GM10248 (cell line): ENCODE data around the gene IL10RB.
"Not testable (repeated sequence)": the region's sequence is repeated elsewhere in the genome, so short reads cannot be mapped to it uniquely, and the experiment has no call there.

Experiments
- CTCF ChIA-PET: fragments of 300-600 bp; sonication (Branson Sonifier 250); formaldehyde crosslinking; extraction: SDS; loops from one replicate; lab custom pipeline; 2021; ENCODE audit warnings: antibody characterized with exemption; lab: Yijun Ruan, JAX
- POLR2A ChIA-PET: fragments of 350-650 bp; sonication (Branson Sonifier 250); formaldehyde crosslinking; extraction: SDS; loops from one replicate; lab custom pipeline; 2020; ENCODE audit warnings: antibody characterized with exemption; lab: Yijun Ruan, JAX
- DNase-seq: peaks from one replicate; pipeline ENCODE4 v3.0.0; 2012; ENCODE audit errors: extremely low spot score
- TF ChIP-seq, protein P1 (sequence below): IDR thresholded peaks from 2 replicates; pipeline ENCODE4 v1.5.1; 2012; ENCODE audit warnings: mild to moderate bottlenecking, low read depth; ENCODE audit errors: extremely low read depth, missing control alignments, control extremely low read depth

Gene IL10RB

DNA sequence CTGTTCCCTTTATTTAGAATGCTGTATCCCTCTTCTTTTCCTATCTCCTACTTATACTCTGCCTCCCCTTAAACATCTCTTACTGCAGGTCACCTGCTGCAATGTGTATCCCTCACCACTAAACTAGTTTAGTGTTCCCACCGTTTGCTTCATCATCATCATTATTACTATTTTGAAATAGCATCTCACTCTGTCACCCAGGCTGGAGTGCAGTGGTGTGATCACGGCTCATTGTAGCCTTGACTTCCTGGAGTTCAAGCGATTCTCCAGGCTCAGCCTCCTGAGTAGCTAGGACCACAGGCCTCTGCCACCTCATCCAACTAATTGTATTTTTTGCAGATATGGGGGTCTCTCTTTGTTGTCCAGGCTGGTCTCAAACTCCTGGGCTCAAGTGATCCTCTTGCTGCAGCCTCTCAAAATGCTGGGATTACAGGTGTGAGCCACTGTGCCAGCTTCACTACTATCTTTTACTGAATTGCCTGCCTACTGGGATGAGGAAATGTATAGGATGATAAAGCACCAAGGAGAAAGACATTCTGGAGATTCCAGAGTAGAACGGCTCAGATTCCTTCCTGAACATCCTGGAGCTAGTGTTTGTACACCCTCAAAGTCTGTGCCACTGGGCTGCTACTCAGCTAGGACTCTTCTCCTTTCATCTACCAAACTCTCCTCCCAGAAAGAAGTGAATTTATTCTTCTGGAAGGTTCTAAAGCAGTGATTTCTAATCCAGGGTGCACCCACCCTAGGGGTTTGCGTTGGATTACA is 50.0 kb downstream of the IL10RB start:
- DNase-seq: no peak
- ChIA-PET POLR2A (no interaction called here), CTCF (interaction anchor here (0.7 to 2.3 kb wide), 5 partner anchors 11 to 119 kb away, joined by 3 to 6 read pairs (median 3); no protein-coding TSS in a partner anchor)
- TF ChIP-seq, protein P1, sequence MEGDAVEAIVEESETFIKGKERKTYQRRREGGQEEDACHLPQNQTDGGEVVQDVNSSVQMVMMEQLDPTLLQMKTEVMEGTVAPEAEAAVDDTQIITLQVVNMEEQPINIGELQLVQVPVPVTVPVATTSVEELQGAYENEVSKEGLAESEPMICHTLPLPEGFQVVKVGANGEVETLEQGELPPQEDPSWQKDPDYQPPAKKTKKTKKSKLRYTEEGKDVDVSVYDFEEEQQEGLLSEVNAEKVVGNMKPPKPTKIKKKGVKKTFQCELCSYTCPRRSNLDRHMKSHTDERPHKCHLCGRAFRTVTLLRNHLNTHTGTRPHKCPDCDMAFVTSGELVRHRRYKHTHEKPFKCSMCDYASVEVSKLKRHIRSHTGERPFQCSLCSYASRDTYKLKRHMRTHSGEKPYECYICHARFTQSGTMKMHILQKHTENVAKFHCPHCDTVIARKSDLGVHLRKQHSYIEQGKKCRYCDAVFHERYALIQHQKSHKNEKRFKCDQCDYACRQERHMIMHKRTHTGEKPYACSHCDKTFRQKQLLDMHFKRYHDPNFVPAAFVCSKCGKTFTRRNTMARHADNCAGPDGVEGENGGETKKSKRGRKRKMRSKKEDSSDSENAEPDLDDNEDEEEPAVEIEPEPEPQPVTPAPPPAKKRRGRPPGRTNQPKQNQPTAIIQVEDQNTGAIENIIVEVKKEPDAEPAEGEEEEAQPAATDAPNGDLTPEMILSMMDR: no peak

DNA sequence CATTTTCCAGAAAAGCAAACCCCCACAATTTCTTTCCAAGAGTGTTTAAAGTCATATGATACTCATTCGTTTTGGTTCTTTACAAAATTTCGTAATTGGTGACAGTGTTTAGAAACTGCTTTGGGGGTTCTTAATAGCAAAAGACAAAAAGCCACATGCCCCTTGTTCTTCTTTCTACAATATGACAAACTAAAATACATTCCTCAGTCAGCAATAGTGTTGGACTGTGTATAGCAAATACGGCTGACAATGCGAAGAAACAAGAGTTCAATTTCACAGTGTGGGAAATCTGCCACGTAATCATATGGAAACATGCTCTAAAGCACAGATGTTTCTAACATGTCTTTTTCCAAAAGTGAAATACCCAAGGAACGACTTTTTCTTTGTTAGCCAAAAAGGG is 51.0 kb downstream of the IL10RB start:
- TF ChIP-seq, protein P1: no peak
- ChIA-PET CTCF (interaction anchor here (1.1 to 2.3 kb wide), 4 partner anchors 10 to 49 kb away, joined by 3 to 6 read pairs (median 4); no protein-coding TSS in a partner anchor), POLR2A (no interaction called here)
- no peak for DNase-seq

DNA sequence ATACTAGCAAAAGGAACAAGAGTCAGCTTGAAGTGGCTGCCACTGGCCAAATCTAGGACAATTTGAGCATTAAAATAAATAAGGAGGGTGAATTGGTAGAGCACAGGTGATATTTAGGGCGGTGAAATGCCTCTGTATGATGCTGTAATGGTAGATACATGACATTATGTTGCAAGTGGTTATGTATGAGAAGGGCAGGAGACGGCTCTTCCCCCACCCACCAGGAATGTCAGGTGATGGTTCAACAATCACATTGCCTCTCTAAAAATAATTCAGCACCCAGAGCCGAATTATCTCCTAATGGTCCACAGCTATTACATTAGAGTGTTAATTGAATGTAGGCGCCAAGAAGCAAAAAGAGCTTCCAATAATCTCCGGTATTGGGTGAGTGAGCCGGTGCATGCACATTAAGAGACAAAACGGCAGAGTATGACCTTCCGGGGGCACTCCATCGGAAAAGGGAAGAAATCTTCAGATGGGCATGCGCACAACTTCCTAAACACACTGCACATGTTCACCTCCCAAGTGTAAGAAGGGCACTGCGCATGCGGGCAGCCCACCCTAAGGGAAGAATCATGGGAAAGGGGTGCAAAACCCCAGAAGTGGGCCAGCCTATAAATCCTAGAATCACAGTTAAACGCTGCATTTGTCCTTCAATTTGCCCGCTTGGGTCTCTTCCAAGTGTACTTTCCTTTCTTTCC is 51.8 kb downstream of the IL10RB start:
- TF ChIP-seq, protein P1: no peak
- POLR2A ChIA-PET: no interaction called here
- no peak for DNase-seq
- CTCF ChIA-PET: interaction anchor here (1.4 to 2.3 kb wide), 2 partner anchors 43 to 48 kb away, joined by 3 to 6 read pairs; no protein-coding TSS in a partner anchor

DNA sequence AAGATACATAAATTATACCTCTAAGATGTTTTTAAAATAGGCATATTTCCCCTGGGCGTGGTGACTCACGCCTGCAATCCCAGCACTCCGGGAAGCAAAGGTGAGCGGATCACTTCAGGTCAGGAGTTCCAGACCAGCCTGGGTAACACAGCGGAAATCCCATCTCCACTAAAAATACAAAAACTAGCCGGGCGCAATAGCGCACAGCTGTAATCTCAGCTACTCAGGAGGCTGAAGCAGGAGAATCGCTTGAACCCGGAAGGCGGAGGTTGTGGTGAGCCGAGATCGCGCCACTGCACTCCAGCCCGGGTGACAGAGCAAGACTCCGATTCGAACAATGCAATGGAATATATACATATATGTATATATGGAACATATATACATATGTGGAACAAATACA is 54.8 kb downstream of the IL10RB start:
- CTCF ChIA-PET, DNase-seq, POLR2A ChIA-PET: not testable (repeated sequence)

DNA sequence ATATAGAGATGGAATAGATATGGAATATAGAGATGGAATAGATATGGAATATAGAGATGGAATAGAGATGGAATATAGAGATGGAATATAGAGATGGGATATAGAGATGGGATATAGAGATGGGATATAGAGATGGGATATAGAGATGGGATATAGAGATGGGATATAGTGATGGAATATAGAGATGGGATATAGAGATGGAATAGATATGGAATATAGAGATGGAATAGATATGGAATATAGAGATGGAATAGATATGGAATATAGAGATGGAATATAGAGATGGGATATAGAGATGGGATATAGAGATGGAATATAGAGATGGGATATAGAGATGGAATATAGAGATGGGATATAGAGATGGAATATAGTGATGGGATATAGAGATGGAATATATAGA is 57.4 kb downstream of the IL10RB start:
- CTCF ChIA-PET, DNase-seq, POLR2A ChIA-PET: not testable (repeated sequence)

DNA sequence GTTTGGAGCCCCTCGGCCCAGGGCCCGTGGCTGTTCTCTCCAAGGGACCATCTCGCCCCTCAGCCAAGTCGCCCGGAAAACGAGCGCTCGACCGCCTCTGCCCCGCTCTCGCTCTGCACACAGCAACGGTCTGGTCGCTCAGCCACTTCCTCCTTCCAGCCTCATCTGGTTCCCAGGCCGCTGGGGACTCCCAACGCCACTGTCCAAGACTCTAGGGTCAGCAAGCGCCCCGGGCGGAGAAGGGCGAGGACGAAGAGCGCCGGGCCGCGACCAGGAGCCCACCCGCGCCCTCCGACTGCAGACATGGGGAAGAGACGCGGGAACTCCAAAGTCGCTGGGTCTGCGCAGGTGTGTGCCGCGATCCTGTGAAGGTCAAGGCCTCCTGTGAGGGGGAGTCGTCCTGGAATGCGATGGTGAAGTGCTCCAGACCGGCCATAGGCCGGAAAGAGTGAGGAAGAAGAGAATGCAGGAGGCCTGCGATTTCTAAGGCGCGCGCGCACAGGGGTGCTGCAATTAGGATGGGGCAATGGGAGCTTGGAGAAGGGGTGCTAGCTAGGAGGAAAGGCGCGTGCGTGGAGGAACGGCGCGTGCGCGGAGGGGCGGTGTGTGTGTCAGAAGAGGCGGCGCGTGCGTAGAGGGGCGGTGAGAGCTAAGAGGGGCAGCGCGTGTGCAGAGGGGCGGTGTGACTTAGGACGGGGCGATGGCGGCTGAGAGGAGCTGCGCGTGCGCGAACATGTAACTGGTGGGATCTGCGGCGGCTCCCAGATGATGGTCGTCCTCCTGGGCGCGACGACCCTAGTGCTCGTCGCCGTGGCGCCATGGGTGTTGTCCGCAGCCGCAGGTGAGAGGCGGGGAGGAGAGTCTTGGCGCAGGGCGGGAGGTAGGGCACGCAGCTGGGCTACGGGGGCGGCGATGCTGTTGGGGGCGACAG is 58.4 kb downstream of the IL10RB start, which contains the start of gene IFNAR1:
TSS of gene IFNAR1 (plus strand) at position 680 of the 931 bp plus-strand sequence. CDS start at position 766, 86 bp downstream.
- POLR2A ChIA-PET: interaction anchor here (0.6 to 1.6 kb wide), 6 partner anchors 55 to 157 kb away, joined by 3 to 5 read pairs (median 4); partner anchors contain the start of gene TMEM50B

More for the DNA sequence above, 58.4 kb downstream of the IL10RB start, which contains the start of gene IFNAR1:
- CTCF ChIA-PET: interaction anchor here (0.7 to 2.1 kb wide), 15 partner anchors 11 to 281 kb away, joined by 3 to 18 read pairs (median 4); no protein-coding TSS in a partner anchor
- DNase-seq: peak; percentile 96
- TF ChIP-seq, protein P1: no peak
